ENCODE results near the gene BRD1. TPM values are rescaled to one million over a fixed set of nuclear protein-coding genes. Genes with fewer than 3 reads are reported as not detected.

Gene BRD1
- total RNA-seq, 1 donor from 2014 or later: 14.9 TPM

DNA sequence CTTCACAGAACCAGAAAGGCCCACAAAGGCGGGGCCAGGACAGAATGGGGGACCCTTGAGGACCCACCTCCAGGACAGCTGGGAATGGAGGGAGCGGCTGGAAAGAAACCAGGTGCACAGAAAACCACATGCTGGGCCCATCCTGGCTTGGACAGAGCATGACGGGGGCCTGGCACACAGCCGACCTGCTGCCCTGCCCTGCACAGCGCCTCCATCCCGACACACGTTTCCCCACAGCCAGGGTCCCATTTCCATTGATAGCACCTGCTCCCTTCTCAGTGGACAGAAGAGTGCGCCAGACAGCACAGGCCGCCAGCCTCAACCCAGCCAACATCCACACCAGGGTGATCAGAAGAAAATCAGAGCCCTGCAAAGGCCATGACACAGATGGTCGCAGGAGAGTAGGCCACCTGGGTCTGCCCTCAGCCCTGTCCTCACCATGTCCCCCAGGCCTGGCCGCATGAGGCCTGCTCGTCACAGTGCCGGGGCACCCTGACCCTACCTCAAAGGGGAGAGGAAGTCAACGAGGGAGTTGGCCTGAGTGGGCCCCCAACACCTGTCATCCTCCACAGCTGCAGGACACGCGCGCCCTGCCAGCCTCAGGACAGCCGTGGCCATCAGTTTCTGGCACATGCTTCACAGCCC is 28.1 kb downstream of the BRD1 start:
- Histone ChIP-seq H3K9me3 (replicated peaks) (no peaks in the 10 kb centered on the region), H3K27me3 (ENCODE audit: low read depth) (no peaks in the 10 kb centered on the region), H3K27ac (replicated peaks) (no peak overlapping the region), H3K4me1 (peaks cover 47% of the 10 kb centered on the region), H3K36me3 (peaks cover 65% of the 10 kb centered on the region), H3K4me3 (no peak overlapping the region)
- intact Hi-C loops (cut with micrococcal nuclease): no loop called here
- no peak for DNase-seq
- TF ChIP-seq, protein P1, sequence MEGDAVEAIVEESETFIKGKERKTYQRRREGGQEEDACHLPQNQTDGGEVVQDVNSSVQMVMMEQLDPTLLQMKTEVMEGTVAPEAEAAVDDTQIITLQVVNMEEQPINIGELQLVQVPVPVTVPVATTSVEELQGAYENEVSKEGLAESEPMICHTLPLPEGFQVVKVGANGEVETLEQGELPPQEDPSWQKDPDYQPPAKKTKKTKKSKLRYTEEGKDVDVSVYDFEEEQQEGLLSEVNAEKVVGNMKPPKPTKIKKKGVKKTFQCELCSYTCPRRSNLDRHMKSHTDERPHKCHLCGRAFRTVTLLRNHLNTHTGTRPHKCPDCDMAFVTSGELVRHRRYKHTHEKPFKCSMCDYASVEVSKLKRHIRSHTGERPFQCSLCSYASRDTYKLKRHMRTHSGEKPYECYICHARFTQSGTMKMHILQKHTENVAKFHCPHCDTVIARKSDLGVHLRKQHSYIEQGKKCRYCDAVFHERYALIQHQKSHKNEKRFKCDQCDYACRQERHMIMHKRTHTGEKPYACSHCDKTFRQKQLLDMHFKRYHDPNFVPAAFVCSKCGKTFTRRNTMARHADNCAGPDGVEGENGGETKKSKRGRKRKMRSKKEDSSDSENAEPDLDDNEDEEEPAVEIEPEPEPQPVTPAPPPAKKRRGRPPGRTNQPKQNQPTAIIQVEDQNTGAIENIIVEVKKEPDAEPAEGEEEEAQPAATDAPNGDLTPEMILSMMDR (IDR thresholded peaks at IDR 0.05; ENCODE audit: borderline replicate concordance): no peak

DNA sequence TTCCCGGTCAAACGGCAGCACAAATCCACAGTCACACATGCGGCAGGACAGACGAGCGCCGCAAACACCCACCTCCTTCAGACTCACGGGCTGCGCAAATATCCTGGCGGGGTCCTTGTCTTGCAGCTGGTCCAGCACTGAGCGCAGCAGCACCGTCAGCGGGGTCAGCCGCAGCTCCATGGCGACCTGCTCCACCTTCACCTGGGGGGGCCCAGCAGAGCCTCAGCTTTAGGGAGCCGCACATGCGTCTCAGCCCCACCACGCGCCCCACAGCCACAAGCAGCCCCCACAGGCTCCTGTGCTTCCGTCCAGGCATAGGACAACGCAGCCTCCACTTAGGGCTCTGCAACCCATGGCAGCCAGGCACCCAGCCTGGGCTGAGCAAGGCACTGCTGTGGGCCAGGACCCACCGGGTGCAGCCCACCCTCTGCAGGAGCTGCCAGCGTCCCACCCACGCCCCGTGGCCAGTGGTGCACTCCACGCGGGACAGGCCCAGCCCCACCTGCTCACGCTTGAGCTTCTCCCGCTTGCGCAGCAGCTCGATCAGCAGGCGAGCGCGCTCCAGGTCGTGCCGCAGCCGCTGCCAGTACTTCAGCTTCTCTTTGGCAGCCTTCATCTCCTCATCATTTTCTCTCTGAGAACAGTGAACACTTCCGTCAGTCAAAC is 29.1 kb downstream of the BRD1 start:
- TF ChIP-seq, protein P1 (IDR thresholded peaks at IDR 0.05; ENCODE audit: borderline replicate concordance): no peak
- Histone ChIP-seq H3K27ac (replicated peaks) (no peak overlapping the region), H3K36me3 (peaks cover 68% of the 10 kb centered on the region), H3K9me3 (replicated peaks) (no peaks in the 10 kb centered on the region), H3K27me3 (ENCODE audit: low read depth) (no peaks in the 10 kb centered on the region), H3K4me3 (no peak overlapping the region), H3K4me1 (peaks cover 43% of the 10 kb centered on the region)
- no peak for DNase-seq
- intact Hi-C loops (cut with micrococcal nuclease): no loop called here

DNA sequence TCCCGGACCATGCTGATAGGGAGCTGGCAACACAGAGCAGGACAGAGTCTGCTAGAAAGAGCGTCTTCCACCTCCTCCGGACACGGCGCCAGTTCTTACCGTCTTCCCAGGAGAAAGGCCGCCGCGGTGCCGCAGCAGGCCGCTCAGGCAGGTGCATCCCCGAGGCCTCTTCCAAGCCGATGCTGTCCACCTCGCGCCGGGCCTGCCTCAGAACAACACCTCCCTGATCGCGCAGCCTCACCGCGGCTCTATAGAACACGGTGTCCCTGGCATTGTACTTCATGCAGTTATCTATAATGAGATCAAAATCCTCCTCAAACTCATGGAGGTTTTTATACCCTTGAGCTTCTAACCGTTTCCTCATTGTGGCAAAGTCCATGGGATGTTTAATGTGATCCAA is 30.0 kb downstream of the BRD1 start:
- no peak for DNase-seq
- TF ChIP-seq, protein P1 (IDR thresholded peaks at IDR 0.05; ENCODE audit: borderline replicate concordance): no peak
- H3K4me1 ChIP-seq: peaks cover 43% of the 10 kb centered on the region
- H3K4me3 ChIP-seq: no peak overlapping the region
- H3K36me3 ChIP-seq: peaks cover 68% of the 10 kb centered on the region
- no peaks in the 10 kb centered on the region for H3K27me3 ChIP-seq (ENCODE audit: low read depth)
- no peak overlapping the region for H3K27ac ChIP-seq (replicated peaks)
- intact Hi-C loops (cut with micrococcal nuclease): no loop called here
- no peaks in the 10 kb centered on the region for H3K9me3 ChIP-seq (replicated peaks)

DNA sequence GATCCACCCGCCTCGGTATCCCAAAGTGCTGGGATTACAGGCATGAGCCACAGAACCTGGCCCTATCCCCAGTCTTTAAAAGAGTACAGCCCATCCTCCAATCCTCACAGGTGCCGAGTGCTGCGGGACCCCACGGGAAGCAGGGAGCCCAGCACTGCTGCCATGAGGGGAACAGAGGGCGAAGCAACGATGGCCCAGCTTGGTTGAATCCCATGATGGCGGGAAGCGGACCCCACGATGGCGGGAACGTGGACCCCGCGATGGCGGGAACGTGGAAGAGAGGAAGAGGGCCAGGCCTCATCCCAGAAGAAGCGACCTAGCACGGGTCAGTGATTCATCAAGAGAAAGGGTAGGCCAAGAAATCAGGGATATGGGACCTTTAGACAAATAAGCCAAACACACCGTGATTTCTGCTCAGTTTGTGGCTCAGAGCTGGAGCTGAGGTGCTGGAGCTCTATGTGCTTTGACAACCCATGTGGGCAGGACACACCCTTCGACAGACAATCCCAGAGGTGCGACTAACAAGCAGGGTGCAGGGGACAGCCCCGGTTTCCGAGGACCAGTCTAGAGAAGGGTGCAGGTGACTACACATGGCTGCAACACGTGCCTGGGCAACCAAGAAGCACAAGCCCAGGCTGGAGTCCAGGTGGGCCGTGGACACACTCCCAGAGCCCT is 30.9 kb downstream of the BRD1 start:
- H3K27ac ChIP-seq (replicated peaks): no peak overlapping the region
- H3K27me3 ChIP-seq (ENCODE audit: low read depth): no peaks in the 10 kb centered on the region
- peaks cover 72% of the 10 kb centered on the region for H3K36me3 ChIP-seq
- intact Hi-C loops (cut with micrococcal nuclease): no loop called here
- H3K4me3 ChIP-seq: no peak overlapping the region
- TF ChIP-seq, protein P1 (IDR thresholded peaks at IDR 0.05; ENCODE audit: borderline replicate concordance): no peak
- no peaks in the 10 kb centered on the region for H3K9me3 ChIP-seq (replicated peaks)
- no peak for DNase-seq
- peaks cover 49% of the 10 kb centered on the region for H3K4me1 ChIP-seq

DNA sequence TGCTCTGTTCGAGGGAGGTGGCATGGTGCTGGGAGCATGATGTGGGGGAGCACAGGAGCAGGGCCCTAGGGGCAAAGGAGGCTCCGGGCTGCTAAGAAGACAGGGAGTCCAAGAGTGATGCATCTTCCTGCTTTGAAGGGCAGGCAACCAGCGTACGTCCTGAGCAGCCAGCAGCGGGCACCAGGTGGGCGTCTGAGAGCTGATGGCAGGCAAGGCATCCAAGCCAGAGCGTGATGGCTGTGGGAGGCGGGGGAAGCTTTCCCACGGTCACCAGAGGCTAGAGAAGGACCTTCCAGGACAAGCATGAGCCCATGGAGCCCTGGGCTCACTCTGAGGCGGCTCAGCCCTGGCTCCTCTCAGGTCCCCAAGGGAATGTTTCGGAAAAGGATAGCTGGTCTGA is 32.2 kb downstream of the BRD1 start:
- no peaks in the 10 kb centered on the region for H3K9me3 ChIP-seq (replicated peaks)
- no peak overlapping the region for H3K4me3 ChIP-seq
- TF ChIP-seq, protein P1 (IDR thresholded peaks at IDR 0.05; ENCODE audit: borderline replicate concordance): no peak
- H3K27ac ChIP-seq (replicated peaks): no peak overlapping the region
- peaks cover 67% of the 10 kb centered on the region for H3K36me3 ChIP-seq
- no peaks in the 10 kb centered on the region for H3K27me3 ChIP-seq (ENCODE audit: low read depth)
- no peak for DNase-seq
- peaks cover 49% of the 10 kb centered on the region for H3K4me1 ChIP-seq
- intact Hi-C loops (cut with micrococcal nuclease): no loop called here

Measured in left ventricle myocardium inferior (tissue), 1 donor.